Measurements from ENCODE around the gene INTS14. TPM values are rescaled to one million over a fixed set of nuclear protein-coding genes. Genes with fewer than 3 reads are reported as not detected.
A peak's percentile ranks its signal among the peaks of the same experiment; 100 is the strongest.

Gene INTS14
- total RNA-seq, 4 donors from 2014 or later: 15.9 to 48.2 (median 28.5) TPM

DNA sequence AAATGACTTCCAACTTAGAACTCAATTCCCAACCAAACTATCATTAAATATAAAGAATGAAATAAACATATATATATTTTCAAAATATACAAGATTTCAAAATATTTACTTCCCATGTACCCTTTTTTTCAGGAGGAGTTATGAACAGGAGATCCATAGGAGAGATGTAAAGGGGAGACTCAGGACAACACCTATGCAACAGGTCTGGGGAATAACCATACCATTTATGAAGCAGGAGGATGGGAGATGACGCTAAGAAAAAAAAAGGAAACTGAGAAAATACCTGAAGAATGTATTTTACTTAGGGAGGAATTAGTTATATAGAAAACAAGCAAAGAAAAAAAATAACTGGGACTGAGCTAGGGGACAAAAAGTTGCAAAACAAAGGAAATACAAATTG is 23.8 kb downstream of the INTS14 start:
- Histone ChIP-seq H3K9me3 (no peaks in the 10 kb centered on the region), H3K27ac (no peak overlapping the region), H3K4me3 (no peak overlapping the region), H3K4me1 (no peaks in the 10 kb centered on the region), H3K27me3 (no peaks in the 10 kb centered on the region), H3K36me3 (no peaks in the 10 kb centered on the region)
- no peak for DNase-seq
- intact Hi-C loops (cut with DNase I; ENCODE audit: low total_unique reads): no loop called here
- TF ChIP-seq, protein P1, sequence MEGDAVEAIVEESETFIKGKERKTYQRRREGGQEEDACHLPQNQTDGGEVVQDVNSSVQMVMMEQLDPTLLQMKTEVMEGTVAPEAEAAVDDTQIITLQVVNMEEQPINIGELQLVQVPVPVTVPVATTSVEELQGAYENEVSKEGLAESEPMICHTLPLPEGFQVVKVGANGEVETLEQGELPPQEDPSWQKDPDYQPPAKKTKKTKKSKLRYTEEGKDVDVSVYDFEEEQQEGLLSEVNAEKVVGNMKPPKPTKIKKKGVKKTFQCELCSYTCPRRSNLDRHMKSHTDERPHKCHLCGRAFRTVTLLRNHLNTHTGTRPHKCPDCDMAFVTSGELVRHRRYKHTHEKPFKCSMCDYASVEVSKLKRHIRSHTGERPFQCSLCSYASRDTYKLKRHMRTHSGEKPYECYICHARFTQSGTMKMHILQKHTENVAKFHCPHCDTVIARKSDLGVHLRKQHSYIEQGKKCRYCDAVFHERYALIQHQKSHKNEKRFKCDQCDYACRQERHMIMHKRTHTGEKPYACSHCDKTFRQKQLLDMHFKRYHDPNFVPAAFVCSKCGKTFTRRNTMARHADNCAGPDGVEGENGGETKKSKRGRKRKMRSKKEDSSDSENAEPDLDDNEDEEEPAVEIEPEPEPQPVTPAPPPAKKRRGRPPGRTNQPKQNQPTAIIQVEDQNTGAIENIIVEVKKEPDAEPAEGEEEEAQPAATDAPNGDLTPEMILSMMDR (IDR thresholded peaks at IDR 0.05): no peak
- no peak for TF ChIP-seq POLR2A (IDR thresholded peaks at IDR 0.05)

DNA sequence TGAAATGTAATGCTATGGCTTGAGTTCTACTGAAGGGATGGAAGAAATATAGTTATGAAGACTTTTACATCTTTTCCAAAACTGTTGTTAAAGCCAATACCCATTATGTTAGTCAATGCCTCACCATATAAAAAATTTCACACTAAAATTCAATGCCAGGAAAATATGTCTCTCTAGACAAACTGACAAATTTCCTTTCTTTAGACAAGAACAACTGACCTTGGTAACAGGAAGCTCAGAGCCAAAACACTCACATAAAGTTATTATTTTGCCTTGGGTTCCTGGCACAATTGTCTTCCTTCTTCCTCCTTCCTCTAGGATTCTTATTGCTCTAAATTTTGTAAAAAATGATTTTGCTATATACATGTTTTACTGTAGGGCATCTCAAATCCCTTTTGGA is 26.7 kb downstream of the INTS14 start:
- no peaks in the 10 kb centered on the region for H3K4me1 ChIP-seq
- no peaks in the 10 kb centered on the region for H3K27me3 ChIP-seq
- intact Hi-C loops (cut with DNase I; ENCODE audit: low total_unique reads): no loop called here
- no peak overlapping the region for H3K4me3 ChIP-seq
- no peaks in the 10 kb centered on the region for H3K9me3 ChIP-seq
- peak overlapping the region in 1 of 2 donors; percentile 60 for H3K27ac ChIP-seq
- no peak for DNase-seq
- TF ChIP-seq POLR2A (IDR thresholded peaks at IDR 0.05): no peak
- TF ChIP-seq, protein P1 (IDR thresholded peaks at IDR 0.05): no peak
- no peaks in the 10 kb centered on the region for H3K36me3 ChIP-seq

DNA sequence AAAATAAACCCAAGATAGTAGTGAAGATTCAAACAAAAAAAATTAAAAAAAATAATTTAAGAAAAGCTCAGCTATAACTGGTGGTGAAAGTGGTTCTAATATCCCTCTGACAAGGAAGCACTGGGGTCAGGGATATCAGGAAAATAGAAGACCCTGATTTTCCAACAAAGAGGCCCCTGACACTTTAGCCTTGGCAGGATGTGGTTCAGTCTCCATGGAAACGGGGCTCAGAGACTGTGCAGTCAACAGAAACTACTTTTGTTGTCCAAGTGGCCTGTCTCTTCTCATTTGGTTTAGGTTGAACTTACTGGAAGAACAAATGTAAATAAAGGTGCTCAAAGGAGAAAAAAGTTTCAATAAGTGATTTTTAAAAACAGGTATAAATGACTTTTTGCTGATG is 27.2 kb downstream of the INTS14 start:
- TF ChIP-seq, protein P1 (IDR thresholded peaks at IDR 0.05): no peak
- TF ChIP-seq POLR2A (IDR thresholded peaks at IDR 0.05): no peak
- H3K27ac ChIP-seq: peak overlapping the region in 1 of 2 donors; percentile 60
- DNase-seq: no peak
- no peaks in the 10 kb centered on the region for H3K36me3 ChIP-seq
- no peak overlapping the region for H3K4me3 ChIP-seq
- no peaks in the 10 kb centered on the region for H3K27me3 ChIP-seq
- no peaks in the 10 kb centered on the region for H3K4me1 ChIP-seq
- intact Hi-C loops (cut with DNase I; ENCODE audit: low total_unique reads): no loop called here
- H3K9me3 ChIP-seq: no peaks in the 10 kb centered on the region

DNA sequence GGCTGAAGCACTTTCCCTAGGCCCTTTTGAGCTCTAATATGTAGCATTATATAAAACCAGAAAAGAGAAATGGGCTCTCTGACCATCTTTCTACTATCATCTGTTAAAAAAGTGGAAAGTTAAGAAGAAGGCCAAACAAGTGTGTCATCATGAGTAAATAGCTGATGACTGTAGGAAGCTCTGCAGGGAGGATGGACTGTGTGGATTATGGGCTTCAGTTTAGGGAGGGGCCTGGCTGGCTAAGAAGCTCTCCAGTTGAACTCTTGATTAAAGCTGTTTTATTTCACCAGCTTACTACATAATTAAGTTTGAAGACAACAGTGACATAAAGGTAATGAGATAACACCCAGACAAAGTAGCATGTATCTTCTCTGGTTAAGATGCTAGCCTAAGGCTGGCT is 30.6 kb downstream of the INTS14 start:
- Histone ChIP-seq H3K36me3 (no peaks in the 10 kb centered on the region), H3K4me1 (no peaks in the 10 kb centered on the region), H3K27ac (peak overlapping the region; percentile 44 to 55), H3K9me3 (no peaks in the 10 kb centered on the region), H3K4me3 (no peak overlapping the region), H3K27me3 (no peaks in the 10 kb centered on the region)
- intact Hi-C loops (cut with DNase I; ENCODE audit: low total_unique reads): no loop called here
- no peak for TF ChIP-seq POLR2A (IDR thresholded peaks at IDR 0.05)
- TF ChIP-seq, protein P1 (IDR thresholded peaks at IDR 0.05): no peak
- DNase-seq: no peak

DNA sequence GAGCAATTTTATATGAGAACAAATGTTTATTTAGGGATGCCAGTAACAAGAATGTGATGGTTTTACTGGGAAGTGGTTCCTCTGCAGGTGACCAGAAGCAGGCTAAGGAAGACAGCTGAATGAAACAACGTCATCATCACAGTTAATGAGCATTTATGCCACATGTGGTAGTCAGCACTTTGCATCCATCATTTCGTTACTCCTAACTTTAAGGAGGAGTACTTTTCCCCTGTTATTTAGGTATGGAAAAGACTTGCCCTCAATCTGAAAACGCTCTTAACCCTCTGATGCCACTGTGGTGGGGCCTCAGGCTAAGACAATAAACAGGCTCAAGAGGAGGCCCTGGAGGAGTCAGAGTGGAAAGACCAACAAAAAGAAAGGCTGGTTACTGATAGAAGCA is 31.2 kb downstream of the INTS14 start:
- Histone ChIP-seq H3K27ac (peak overlapping the region; percentile 44 to 55), H3K4me1 (no peaks in the 10 kb centered on the region), H3K9me3 (no peaks in the 10 kb centered on the region), H3K36me3 (no peaks in the 10 kb centered on the region), H3K27me3 (no peaks in the 10 kb centered on the region), H3K4me3 (no peak overlapping the region)
- intact Hi-C loops (cut with DNase I; ENCODE audit: low total_unique reads): no loop called here
- no peak for TF ChIP-seq POLR2A (IDR thresholded peaks at IDR 0.05)
- no peak for DNase-seq

Data from uterus (tissue), 4 donors.